Lung microvascular endothelial cell (primary cell): ENCODE data around the gene PDYN. TPM values are rescaled to one million over a fixed set of nuclear protein-coding genes. Genes with fewer than 3 reads are reported as not detected.

Source experiments
- DNase-seq, 2 donors: peaks; one replicate each; pipeline versions ENCODE4 v3.0.0 to v3.0.0-alpha.2; 2010; ENCODE audit warnings: low read depth in 2 of 2
- total RNA-seq: library from RNA; depleted of rRNA; stranded (reverse); fragments of >200 nt; gene quantifications from 2 replicates; pipeline ENCODE4 v1.2.1, GENCODE V29; 2014

The PDYN gene
- total RNA-seq, 1 donor from 2014 or later: not detected

GRCh38 chr20:1935696-1936366, 58.0 kb downstream of the PDYN start:
- no peak for DNase-seq

DNA sequence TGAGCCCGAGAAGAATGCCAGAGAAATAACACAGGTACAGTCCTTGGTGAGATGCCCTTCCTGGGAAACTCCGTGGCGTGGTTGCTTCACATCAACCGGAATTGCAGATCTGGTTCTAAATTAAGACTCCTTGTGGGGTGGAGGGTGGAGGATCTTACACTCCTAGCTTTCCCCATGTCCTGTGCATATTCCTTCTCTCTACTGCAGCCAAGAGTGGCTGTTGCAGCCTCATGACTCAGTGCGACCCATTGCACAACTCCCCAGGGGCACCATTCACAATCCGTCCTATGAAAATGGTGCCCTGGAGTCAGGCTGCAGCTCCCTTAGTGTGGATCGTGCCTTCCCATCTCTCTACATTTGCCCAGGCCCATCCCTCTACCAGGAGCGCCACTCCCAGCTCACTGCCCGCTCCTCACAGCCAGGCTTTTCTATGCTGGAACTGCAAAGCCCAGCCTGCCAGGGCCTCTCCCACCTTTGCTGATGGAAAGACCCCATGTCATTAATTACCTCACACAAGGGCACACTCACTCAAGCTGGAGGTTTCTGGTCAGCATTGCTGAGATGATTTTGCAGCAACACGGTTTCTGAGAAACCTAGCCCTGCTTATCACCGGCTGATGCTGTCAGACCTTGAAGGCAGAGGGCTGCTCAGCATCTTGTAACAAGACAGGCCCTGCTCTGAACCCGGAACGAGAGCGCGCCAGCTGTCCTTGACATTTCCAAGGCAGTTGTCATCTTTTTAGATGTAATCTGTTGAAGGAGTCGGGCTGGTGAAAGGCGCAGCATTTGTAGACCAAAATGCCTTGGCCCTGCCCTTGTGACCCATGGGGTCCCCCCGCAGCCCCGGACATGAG, 58.9 kb downstream of the PDYN start:
- no peak for DNase-seq

DNA sequence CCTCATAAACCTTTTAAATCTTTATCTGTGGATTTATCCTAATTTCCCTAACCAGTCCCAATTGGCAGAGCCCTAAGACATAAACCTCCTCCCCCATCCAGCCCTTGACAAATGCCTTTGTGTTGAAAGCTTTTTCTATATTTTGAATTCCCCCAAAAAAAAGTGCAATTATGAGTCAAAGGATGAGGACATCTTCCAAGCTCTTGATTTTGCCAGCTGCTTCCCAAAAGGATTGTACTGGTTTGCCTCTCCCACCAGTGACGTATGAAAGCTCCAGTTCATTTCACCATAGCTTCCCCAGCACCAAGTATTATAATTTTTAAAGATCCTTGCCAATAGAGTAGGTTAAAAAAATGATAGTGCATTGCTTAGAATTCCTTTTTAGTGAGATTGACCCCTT, 59.7 kb downstream of the PDYN start:
- no peak for DNase-seq

DNA sequence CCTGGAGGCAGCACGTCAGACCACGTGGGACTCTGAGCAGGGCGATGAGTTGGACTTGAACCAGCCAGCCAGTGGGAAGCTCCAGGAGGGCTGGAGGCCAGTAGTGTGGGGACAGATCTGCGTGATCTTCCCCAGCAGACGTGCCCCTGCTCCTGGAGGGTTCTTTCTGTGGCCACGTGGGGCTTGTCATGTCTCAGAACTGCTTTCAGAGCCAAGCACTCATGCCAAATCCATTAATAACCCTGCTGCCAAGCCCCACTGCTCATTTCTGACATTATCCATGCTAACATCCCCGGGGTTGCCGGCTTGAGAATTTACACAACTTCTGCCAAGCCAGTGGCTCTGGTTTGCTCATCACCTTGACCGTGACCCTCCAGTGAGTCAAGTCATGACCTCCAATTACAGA, 60.4 kb downstream of the PDYN start:
- DNase-seq: no peak

GRCh38 chr20:1932971-1933370, 60.9 kb downstream of the PDYN start:
- no peak for DNase-seq

- DNase-seq: no peak
Observed at GRCh38 chr20:1931830-1932229, 62.0 kb downstream of the PDYN start.

- no peak for DNase-seq
Observed at GRCh38 chr20:1930165-1930564, 63.7 kb downstream of the PDYN start.

DNA sequence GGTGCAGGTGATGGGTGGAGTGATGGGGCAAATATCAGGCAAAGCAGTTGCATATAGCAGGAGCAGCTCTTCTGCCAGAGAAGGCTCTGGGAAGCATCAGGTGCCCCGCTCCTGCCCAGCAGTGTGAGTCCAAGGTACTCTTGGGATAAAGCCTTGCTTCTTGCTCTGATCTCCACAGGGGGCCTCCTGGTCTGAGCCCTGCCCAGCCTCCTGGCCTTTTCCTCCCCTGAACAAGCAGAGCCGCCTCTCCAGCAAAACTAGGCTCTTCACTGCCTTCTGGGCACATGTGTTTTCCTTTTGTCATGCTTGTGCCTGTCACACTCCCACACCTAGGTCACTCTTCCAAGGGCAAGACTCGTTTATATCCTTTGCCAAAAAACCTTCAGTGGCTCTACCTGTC, 64.4 kb downstream of the PDYN start:
- DNase-seq: no peak

- no peak for DNase-seq
Observed at GRCh38 chr20:1928782-1929181, 65.1 kb downstream of the PDYN start.

Other genes with a start within 250 kb of the PDYN start
- gene SIRPA, start 98.7 kb downstream of the PDYN start, total RNA-seq: 31.6 and 51.8 TPM in 2 replicates
- gene STK35, start 107.8 kb upstream of the PDYN start, total RNA-seq: 9.6 and 12.5 TPM in 2 replicates